Limb (tissue), 2 donors: ENCODE measurements around the gene HNRNPDL.
"Not testable (repeated sequence)": the region's sequence is repeated elsewhere in the genome, so short reads cannot be mapped to it uniquely, and the experiment has no call there.

ENCODE experiments used
- DNase-seq, 2 donors: peaks; one replicate each; pipeline ENCODE4 v3.0.0-alpha.2; 2016; ENCODE audit errors: extremely low spot score in 2 of 2

The HNRNPDL gene

GRCh38 chr4:82388405-82388804 lies 41.9 kb downstream of the HNRNPDL start:
- DNase-seq, result no peak

DNA sequence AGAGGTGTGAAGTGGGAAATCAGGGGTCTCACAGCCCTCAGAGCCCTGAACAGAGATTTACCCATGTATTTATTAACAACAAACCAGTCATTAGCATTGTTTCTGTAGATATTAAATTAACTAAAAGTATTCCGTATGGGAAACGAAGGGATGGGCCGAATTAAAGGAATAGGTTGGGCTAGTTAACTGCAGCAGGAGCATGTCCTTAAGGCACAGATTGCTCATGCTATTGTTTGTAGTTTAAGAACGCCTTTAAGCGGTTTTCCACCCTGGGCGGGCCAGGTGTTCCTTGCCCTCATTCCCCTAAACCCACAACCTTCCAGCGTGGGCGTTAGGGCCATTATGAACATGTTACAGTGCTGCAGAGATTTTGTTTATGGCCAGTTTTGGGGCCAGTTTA lies 44.0 kb downstream of the HNRNPDL start:
- not testable (repeated sequence) for DNase-seq

GRCh38 chr4:82382751-82383150 lies 47.5 kb downstream of the HNRNPDL start:
- DNase-seq, result no peak

DNA sequence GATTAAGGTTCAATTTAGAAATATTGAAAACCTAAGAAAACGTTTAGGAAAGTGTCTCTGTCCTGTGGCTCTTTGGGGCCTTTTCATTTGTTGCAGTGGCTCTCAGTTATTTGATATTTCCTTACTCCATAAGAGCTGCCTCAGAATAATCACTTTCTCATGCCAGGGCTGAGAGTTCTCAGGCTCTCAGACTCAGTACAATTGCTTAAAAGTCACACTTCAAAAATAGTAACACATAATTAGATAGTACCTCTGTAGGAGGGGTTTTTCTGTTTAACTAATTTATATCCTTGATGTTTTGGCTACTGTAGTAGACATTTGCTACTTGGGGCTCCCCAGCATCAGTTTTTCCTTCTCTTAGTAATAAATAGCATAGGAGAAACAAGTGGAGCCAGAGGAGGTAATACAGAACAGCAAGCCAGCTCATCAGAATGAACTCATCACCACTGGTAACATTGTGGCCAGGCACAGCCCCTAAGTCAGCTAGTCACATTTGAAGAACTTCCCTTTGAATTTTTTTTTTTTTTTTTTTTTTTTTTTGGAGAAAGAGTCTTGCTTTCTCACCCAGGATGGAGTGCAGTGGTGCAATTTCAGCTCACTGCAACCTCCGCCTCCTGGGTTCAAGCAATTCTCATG lies 48.5 kb downstream of the HNRNPDL start:
- DNase-seq, result no peak

DNA sequence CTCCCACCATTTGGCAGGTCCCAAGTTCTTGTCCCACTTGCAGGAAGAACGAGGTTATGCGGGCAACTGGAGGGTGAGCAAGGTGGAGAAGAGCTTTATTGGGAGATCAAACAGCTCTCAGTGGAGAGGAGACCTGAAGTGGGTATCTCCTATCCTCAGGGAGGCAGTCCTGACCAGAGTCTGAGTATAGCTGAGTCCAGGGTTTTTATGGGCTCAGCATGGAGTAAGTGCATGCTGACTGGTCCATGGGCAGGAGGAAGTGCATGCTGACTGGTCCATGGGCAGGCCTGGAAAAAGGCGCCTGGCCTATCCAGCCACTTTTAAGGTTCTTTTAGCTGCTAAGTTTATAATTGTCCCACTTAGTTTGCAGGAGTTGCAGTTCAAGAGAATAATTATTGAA lies 49.0 kb downstream of the HNRNPDL start:
- DNase-seq, result no peak

- DNase-seq, result no peak
These were observed 49.4 kb downstream of the HNRNPDL start for GRCh38 chr4:82380831-82381230.

GRCh38 chr4:82380344-82380743 lies 49.9 kb downstream of the HNRNPDL start:
- no peak for DNase-seq

DNA sequence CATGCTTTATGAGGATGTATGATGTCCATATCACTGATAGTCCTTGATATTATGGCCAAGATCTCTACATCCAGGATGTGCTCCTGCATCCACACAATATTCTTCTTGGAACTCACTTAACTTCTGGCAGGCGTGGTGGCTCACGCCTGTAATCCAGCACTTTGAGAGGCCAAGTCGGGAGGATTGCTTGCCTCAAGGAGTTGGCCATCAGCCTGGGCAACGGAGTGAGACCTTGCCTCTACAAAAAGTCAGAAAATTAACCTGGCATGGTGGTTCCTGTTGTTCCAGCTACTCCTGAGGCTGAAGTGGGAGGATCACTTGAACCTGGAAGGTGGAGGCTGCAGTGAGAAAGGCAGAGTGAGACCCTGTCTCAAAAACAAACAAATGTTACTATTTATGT lies 54.2 kb downstream of the HNRNPDL start:
- no peak for DNase-seq

DNA sequence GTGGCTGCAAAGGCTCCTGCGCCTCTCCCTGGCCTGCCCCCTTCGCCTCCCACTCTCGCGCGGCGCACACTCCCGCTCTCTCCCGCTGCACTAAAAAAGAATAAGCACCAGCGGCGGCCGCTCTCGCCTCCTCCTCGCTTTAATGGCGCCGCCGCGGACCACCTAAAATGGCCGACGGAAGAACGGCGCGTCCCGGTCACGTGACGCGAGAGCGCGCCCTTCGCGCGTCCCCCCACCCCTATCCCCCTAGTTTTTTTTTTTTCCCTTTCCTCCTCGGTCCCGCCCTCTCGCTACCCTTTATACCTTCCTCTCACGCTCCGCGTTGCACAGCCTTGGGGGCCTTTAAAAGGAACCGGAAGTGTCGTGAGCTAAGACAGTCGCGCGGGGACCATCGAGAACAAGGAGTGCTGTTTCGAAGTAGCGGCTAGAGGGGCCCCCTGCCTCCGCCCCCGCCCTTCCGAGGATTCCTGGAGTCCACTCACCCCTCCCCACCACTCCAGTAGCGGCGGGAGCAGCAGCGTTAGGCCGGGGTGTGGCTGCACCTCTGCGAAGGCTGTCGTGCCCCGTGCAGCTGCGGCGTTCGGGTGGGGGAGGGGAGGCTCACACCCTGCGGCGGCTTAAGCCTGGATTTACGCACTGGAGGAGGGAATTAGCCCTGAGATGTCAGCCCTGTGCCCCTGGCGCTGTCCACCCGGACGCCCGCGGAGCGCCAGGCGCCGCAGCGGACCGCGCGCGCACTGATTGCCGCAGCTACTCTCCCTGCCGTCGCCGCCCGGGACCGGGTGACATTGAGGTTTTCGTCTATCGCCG lies 56.2 kb downstream of the HNRNPDL start, which contains the start of gene HNRNPD:
HNRNPD (minus strand) TSS at position 176 of the 810 bp plus-strand sequence. CDS start 313 bp downstream, outside the sequence.
- DNase-seq, result peak; percentile 98 to 100

GRCh38 chr4:82373486-82373815 lies 56.8 kb downstream of the HNRNPDL start:
- DNase-seq, result no peak
